Esophagus (tissue), 2 donors: Measurements from ENCODE around the gene TMPRSS9. TPM values are rescaled to one million over a fixed set of nuclear protein-coding genes. Genes with fewer than 3 reads are reported as not detected.

Experiments
- H3K27ac ChIP-seq, 2 donors: one replicate each; pipeline ENCODE4 v1.5.1; 2013; ENCODE audit warnings: low read depth in 2 of 2, mild to moderate bottlenecking in 2 of 2, inconsistent platforms in 1 of 2, low read length in 1 of 2, moderate library complexity in 1 of 2
- H3K27me3 ChIP-seq, 2 donors: one replicate each; pipeline ENCODE4 v1.6.1; 2013; ENCODE audit warnings: low read length in 2 of 2, control low read depth in 1 of 2, mild to moderate bottlenecking in 1 of 2; ENCODE audit not compliant: insufficient read depth in 2 of 2, control insufficient read depth in 1 of 2
- H3K36me3 ChIP-seq, 2 donors: one replicate each; pipeline ENCODE4 v1.6.1; 2013; ENCODE audit warnings: low read length in 1 of 2; ENCODE audit not compliant: control insufficient read depth in 2 of 2, insufficient read depth in 2 of 2
- H3K4me1 ChIP-seq, 2 donors: one replicate each; pipeline ENCODE4 v1.6.1; 2013; ENCODE audit warnings: low read length in 1 of 2; ENCODE audit not compliant: control insufficient read depth in 2 of 2, insufficient read depth in 2 of 2
- H3K4me3 ChIP-seq, 2 donors: one replicate each; pipeline ENCODE4 v1.5.1; 2013; ENCODE audit warnings: low read length in 2 of 2, mild to moderate bottlenecking in 2 of 2, low read depth in 1 of 2, moderate library complexity in 1 of 2
- H3K9me3 ChIP-seq, 2 donors: one replicate each; pipeline ENCODE4 v1.6.1; 2013; ENCODE audit warnings: mild to moderate bottlenecking in 2 of 2, low read depth in 1 of 2, low read length in 1 of 2, moderate library complexity in 1 of 2; ENCODE audit not compliant: control insufficient read depth in 2 of 2, insufficient read depth in 1 of 2
- WGBS, 2 donors: extraction: QIAGEN DNeasy Blood & Tissue Kit; methylation state at CpG; one replicate each; pipeline ENCODE4 v1.1.7; 2013; 5-methylcytosine and 5-hydroxymethylcytosine counted together
- polyA plus RNA-seq, 2 donors: library from polyadenylated mRNA; stranded (reverse); fragments of 200-250 nt; gene quantifications; one replicate each; pipeline ENCODE4 v1.2.3, GENCODE V29; 2013
- donor health status: healthy with polysubstance abuse.
- donor health status: Bipolar disorder and iron deficiency.

The TMPRSS9 gene
- polyA plus RNA-seq, 2 donors, result 0.04 TPM; not detected in 1

- Histone ChIP-seq H3K36me3 (peaks cover 0 to 8% of the 10 kb centered on the region in 2 donors), H3K9me3 (no peaks in the 10 kb centered on the region), H3K4me1 (peaks cover 0 to 4% of the 10 kb centered on the region in 2 donors), H3K27ac (no peak overlapping the region), H3K27me3 (no peaks in the 10 kb centered on the region), H3K4me3 (no peak overlapping the region)
- 89 to 95% methylated on average over 2 of the region's 2 CpGs for WGBS, 2 donors
These were observed 60.4 kb downstream of the TMPRSS9 start for GRCh38 chr19:2420490-2420889.

- WGBS, 2 donors, result 88 to 91% methylated on average over 22 to 23 of the region's 23 CpGs
These were observed 61.7 kb downstream of the TMPRSS9 start for GRCh38 chr19:2421581-2422306.

GRCh38 chr19:2423071-2423914, 63.2 kb downstream of the TMPRSS9 start:
- Histone ChIP-seq H3K27ac (no peak overlapping the region), H3K4me1 (peaks cover 10 to 14% of the 10 kb centered on the region in 2 donors), H3K9me3 (no peaks in the 10 kb centered on the region), H3K4me3 (no peak overlapping the region), H3K27me3 (no peaks in the 10 kb centered on the region), H3K36me3 (peaks cover 0 to 17% of the 10 kb centered on the region in 2 donors)
- WGBS, 2 donors, result 65 to 77% methylated on average over 18 to 19 of the region's 19 CpGs

More at GRCh38 chr19:2421581-2422306, 61.7 kb downstream of the TMPRSS9 start:
- Histone ChIP-seq H3K27me3 (no peaks in the 10 kb centered on the region), H3K36me3 (peaks cover 0 to 17% of the 10 kb centered on the region in 2 donors), H3K4me1 (peaks cover 10 to 12% of the 10 kb centered on the region in 2 donors), H3K4me3 (no peak overlapping the region), H3K9me3 (no peaks in the 10 kb centered on the region), H3K27ac (no peak overlapping the region)

- no peaks in the 10 kb centered on the region for H3K27me3 ChIP-seq
- H3K27ac ChIP-seq, result no peak overlapping the region
- peaks cover 0 to 17% of the 10 kb centered on the region in 2 donors for H3K36me3 ChIP-seq
- 87 to 88% methylated on average over 46 of the region's 46 CpGs for WGBS, 2 donors
- peaks cover 10 to 21% of the 10 kb centered on the region in 2 donors for H3K4me1 ChIP-seq
- H3K4me3 ChIP-seq, result no peak overlapping the region
- no peaks in the 10 kb centered on the region for H3K9me3 ChIP-seq
These were observed 64.0 kb downstream of the TMPRSS9 start for GRCh38 chr19:2423915-2424685.

GRCh38 chr19:2424686-2425621, 64.9 kb downstream of the TMPRSS9 start:
- Histone ChIP-seq H3K27me3 (no peaks in the 10 kb centered on the region), H3K4me3 (no peak overlapping the region), H3K9me3 (no peaks in the 10 kb centered on the region), H3K27ac (no peak overlapping the region), H3K36me3 (peaks cover 0 to 17% of the 10 kb centered on the region in 2 donors), H3K4me1 (peaks cover 10 to 21% of the 10 kb centered on the region in 2 donors)
- WGBS, 2 donors, result 58 to 65% methylated on average over 83 to 101 of the region's 101 CpGs

GRCh38 chr19:2425622-2426581, 65.8 kb downstream of the TMPRSS9 start:
- peaks cover 0 to 20% of the 10 kb centered on the region in 2 donors for H3K36me3 ChIP-seq
- H3K4me3 ChIP-seq, result peak overlapping the region; percentile 90 to 91
- 69% methylated on average over 29 of the region's 29 CpGs for WGBS, 2 donors

GRCh38 chr19:2426611-2427428, 66.8 kb downstream of the TMPRSS9 start:
- H3K36me3 ChIP-seq, result peaks cover 0 to 29% of the 10 kb centered on the region in 2 donors
- peak overlapping the region; percentile 90 to 91 for H3K4me3 ChIP-seq
- H3K9me3 ChIP-seq, result no peaks in the 10 kb centered on the region
- peak overlapping the region; percentile 73 to 95 for H3K27ac ChIP-seq
- peaks cover 10 to 21% of the 10 kb centered on the region in 2 donors for H3K4me1 ChIP-seq
- no peaks in the 10 kb centered on the region for H3K27me3 ChIP-seq
- 3 to 4% methylated on average over 63 to 66 of the region's 66 CpGs for WGBS, 2 donors

More at GRCh38 chr19:2425622-2426581, 65.8 kb downstream of the TMPRSS9 start:
- Histone ChIP-seq H3K4me1 (peaks cover 10 to 21% of the 10 kb centered on the region in 2 donors), H3K9me3 (no peaks in the 10 kb centered on the region), H3K27me3 (no peaks in the 10 kb centered on the region), H3K27ac (no peak overlapping the region)
